ENCODE data around the gene ILRUN.
A peak's percentile ranks its signal among the peaks of the same experiment; 100 is the strongest.
"Not testable (repeated sequence)": the region's sequence is repeated elsewhere in the genome, so short reads cannot be mapped to it uniquely, and the experiment has no call there.

ILRUN gene

DNA sequence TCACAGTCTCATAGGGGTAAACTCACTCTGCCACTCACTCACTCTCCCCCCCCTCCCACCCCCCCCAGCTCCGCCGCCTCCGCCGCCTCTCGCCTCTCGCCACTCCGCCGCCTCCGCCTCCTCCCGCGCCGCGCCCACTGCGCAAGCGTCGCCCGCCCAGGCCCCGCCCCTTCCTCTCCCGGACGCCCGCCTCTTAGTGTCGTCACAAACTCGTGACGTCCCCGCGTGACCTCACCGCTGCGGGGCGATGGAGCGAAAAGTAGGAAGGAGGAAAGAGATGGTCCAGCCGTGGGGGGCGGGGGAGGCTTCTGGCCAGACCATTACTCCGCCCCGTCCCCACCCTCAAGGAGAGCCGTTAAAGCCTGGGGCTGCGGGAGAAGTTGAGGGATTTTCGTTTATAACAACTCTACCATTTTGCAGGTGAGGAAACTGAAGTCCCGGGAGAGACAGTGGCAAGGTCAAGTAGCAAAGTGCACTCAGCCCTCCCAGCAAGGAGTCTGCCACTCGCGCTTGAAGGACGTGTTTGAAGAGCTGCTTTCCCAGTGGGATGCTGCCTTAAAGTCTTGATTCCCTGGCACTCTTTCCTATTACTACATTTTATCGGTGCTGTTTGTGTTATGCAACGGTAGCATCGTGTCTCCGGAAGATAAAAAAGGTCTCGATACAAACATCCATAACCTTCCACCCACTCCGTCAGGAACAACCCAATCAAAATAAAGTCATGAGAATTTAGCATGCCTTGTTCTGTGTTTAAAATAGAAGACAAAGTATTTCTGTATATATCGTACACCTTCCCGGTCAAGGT is at the start of gene ILRUN:
ILRUN (minus strand) TSS at position 29 of the 805 bp plus-strand sequence. CDS start 164 bp downstream, outside the sequence.
- peak; percentile 88 to 98 for DNase-seq

GRCh38 chr6:34745277-34746103 is 48.9 kb upstream of the ILRUN start:
- no peak for DNase-seq

- not testable (repeated sequence) for DNase-seq
Measured at GRCh38 chr6:34744294-34744647, 47.7 kb upstream of the ILRUN start.

GRCh38 chr6:34743625-34744293 is 47.2 kb upstream of the ILRUN start:
- DNase-seq, result no peak

GRCh38 chr6:34742094-34742493 is 45.5 kb upstream of the ILRUN start:
- DNase-seq, result no peak

- DNase-seq, result peak; percentile 73 to 95
Measured at GRCh38 chr6:34736823-34737222, 40.3 kb upstream of the ILRUN start.

DNA sequence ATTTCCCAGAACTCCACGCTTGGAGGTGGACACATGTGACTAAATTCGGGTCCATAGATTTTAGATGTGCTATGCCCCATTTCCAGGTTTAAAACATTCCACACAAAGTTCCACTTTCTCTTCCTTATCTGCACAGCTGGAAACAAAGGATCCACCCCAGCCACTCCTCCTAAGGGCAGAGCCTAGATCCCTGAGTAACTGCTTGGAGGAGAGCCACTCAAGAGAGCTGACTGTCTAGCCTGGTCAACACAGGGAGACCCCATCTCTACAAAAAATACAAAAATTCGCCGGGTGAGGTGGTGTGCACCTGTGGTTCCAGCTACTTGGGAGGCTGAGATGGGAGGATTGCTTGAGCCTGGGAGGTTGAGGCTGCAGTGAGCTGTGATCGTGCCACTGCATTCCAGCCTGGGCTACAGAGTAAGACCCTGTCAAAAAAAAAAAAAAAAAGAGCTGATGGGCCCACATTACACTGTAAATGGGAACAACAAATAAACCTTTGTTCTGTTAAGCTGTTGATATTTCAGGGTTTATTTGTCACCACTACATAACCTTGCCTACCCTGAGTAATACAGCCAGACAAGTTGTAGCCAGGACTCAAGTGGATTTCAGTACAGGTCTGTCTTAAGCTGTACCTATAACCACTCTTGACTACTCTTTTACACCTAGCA is 35.0 kb upstream of the ILRUN start:
- DNase-seq, result no peak

DNA sequence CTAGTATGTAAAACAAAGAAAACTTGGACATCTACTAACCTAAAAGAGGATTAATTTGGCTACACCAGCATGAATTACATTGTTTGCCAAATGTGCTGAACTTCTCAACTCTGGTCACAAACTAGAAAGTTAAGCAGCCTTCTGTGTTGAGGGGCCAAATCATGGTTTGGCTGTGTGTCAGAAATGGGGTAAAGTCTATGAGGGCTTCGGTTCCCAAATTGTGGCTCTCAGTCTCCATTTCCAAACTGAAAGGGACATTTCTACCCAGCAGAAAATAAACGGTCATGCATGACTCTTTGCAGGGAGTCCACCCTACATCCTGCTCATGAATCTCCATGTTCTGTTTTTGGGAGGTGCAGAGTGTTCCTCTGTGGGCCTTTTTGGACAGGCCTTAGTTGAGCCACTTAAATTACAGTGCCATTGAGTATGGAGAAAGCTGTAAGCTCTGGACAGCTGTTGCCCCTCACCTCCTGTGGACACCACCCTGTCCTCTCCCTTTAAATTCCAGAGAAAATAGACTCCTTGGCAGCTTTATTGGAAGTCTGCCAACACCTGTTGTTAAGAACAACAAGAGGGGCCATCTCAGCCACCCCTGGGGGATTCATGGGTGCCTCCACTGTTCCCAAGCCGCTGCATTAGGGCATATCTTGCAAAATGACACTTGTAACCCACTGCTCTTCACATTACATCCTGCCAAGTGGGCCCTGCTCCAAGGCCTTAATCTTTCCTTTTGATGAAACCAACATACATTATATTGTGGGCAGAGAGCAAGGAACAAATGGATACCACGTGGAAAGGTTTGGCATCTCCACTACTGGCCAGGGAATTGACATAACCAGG is 33.3 kb upstream of the ILRUN start:
- DNase-seq, result no peak

DNA sequence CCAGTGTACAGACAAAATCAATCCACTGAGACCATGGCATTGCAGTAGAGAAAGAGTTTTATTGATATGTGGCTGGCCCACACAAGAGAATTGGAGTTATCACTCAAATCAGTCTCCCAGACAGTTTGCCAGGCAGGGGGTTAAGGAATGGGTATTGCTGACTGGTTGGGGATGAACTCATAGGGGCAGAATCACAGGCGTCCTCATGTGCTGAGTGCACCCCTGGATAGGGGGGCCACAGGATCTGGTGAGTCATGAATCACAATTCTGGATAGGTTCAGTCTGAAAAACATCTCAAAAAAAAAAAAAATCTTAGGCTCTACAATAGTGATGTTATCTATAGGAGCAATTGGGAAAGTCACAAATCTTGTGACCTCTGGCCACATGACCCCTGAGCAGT is 29.5 kb upstream of the ILRUN start:
- DNase-seq, result peak in 1 of 2 donors; percentile 60

- no peak for DNase-seq
Measured at GRCh38 chr6:34723203-34723602, 26.6 kb upstream of the ILRUN start.

GRCh38 chr6:34722451-34722850 is 25.9 kb upstream of the ILRUN start:
- DNase-seq, result no peak

GRCh38 chr6:34720160-34720559 is 23.6 kb upstream of the ILRUN start:
- not testable (repeated sequence) for DNase-seq

DNA sequence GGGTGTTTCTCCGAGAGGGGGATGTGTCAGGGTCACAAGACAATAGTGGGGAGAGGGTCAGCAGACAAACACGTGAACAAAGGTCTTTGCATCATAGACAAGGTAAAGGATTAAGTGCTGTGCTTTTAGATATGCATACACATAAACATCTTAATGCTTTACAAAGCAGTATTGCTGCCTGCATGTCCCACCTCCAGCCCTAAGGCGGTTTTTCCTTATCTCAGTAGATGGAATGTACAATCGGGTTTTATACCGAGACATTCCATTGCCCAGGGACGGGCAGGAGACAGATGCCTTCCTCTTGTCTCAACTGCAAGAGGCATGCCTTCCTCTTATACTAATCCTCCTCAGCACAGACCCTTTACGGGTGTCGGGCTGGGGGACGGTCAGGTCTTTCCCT is 23.1 kb upstream of the ILRUN start:
- not testable (repeated sequence) for DNase-seq

DNA sequence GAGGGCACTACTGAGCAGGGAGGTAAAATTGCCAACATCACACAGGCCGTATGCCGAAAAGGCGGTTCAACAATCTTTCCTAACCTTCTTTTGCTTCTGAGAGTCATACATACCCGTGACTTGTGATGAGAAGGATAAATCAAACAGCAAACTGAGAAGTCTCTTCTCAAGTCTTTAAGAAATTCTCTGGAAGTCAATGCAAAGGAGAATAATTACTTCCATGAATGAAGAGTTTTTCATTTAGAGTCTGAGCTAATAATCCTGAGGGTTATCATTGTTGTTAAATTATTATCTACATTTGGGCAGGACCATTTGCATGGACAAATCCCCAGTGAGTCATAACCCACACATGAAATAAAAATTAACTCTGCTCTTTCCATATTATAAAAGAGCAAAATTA is 22.4 kb upstream of the ILRUN start:
- no peak for DNase-seq

DNA sequence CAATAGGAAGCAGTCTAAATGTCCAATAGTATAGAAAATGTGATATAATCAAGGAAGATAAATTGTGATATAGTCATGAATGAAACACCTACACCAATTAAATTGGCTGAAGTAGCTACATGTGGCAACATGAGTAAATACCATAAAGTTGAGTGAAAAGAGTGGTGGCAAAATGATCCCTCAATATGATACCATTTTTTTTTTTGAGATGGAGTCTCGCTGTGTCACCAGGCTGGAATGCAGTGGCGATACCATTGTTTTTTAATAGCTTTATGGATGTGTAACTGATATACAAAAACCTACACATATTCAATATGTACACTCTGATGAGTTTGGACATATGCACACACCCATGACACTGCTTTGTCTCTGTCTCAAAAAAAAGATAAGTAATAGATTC is 20.9 kb upstream of the ILRUN start:
- DNase-seq, result no peak

DNA sequence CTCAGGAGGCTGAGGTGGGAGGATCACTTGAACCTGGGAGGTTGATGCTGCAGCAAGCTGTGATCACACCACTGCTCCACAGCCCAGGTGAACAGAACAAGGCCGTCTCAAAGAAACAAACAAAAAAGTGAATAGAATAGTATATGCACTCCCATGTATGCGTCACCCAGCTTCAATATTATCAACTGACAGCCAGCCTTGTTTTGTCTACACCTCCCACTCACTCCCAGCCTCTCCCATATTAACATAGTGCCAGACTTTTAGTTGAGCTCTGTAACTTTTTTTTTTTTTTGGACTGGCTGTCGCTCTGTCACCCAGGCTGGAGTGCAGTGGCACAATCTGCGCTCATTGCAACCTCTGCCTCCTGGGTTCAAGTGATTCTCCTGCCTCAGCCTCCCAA is 18.1 kb upstream of the ILRUN start:
- no peak for DNase-seq

DNA sequence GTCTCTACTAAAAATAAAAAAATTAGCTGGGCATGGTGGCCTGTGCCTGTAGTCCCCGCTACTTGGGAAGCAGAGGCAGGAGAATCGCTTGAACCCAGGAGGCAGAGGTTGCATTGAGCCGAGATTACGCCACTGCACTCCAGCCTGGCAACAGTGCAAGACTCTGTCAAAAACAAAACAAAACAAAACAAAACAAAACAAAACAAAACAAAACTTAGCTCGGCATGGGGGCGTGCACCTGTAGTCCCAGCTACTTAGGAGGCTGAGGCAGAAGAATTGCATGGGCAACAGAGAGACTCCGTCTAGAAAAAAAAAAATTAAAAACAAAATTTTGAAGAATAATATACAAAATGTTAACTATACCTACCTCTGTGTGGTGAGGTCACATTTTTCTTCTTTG is 16.3 kb upstream of the ILRUN start:
- not testable (repeated sequence) for DNase-seq

- DNase-seq, result no peak
Measured at GRCh38 chr6:34709386-34709785, 12.8 kb upstream of the ILRUN start.

DNA sequence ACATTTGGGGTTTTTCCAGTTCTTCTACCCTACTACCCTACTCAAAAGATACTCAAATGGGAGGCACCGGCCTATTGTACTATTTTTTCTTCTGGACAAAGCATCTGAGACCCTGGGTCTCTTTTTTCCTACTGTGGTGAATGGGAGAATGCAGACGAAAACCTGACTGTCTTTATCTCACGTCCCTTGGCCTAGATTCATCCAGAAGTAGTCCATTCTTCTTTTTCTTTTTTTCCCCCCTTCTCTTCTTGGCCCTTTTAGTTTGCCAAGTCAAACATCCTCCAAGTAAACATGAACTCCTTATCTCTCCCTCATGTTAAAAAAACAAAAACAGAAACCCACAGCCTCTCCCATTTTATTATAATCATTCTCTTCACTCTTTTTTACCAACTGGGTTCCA is 8.7 kb upstream of the ILRUN start:
- no peak for DNase-seq

- no peak for DNase-seq
Measured at GRCh38 chr6:34701199-34701598, 4.6 kb upstream of the ILRUN start.

GRCh38 chr6:34697904-34698559 is 1.5 kb upstream of the ILRUN start:
- DNase-seq, result peak; percentile 19 to 29

- DNase-seq, result no peak
Measured at GRCh38 chr6:34697544-34697836, 923 bp upstream of the ILRUN start.
